SJSA1 (cell line): Measurements from ENCODE around the gene CNPPD1. TPM values are rescaled to one million over a fixed set of nuclear protein-coding genes. Genes with fewer than 3 reads are reported as not detected.
"Not testable (repeated sequence)": the region's sequence is repeated elsewhere in the genome, so short reads cannot be mapped to it uniquely, and the experiment has no call there.

Experiments
- DNase-seq, 2 experiments: peaks; one replicate each; pipeline ENCODE4 v3.0.0-alpha.2; 2015 to 2020; ENCODE audit warnings: low spot score in 2 of 2, low read depth in 1 of 2
- H3K27ac ChIP-seq: fragments of 250-450 bp; sonication (Bioruptor Pico); 2 replicates; pipeline ENCODE4 v1.5.1; 2020; ENCODE audit warnings: mild to moderate bottlenecking, moderate library complexity
- H3K27me3 ChIP-seq: fragments of 250-450 bp; sonication (Bioruptor Pico); replicated peaks from 2 replicates; pipeline ENCODE4 v1.5.1; 2020; ENCODE audit warnings: mild to moderate bottlenecking, moderate library complexity
- H3K36me3 ChIP-seq: fragments of 250-450 bp; sonication (Bioruptor Pico); 2 replicates; pipeline ENCODE4 v1.5.1; 2020; ENCODE audit warnings: mild to moderate bottlenecking
- H3K4me1 ChIP-seq: fragments of 250-450 bp; sonication (Bioruptor Pico); replicated peaks from 2 replicates; pipeline ENCODE4 v1.6.1; 2021; ENCODE audit warnings: mild to moderate bottlenecking
- H3K4me3 ChIP-seq: fragments of 250-450 bp; sonication (Bioruptor Pico); 2 replicates; pipeline ENCODE4 v1.5.1; 2020; ENCODE audit warnings: mild to moderate bottlenecking
- H3K9me3 ChIP-seq: fragments of 250-450 bp; sonication (Bioruptor Pico); replicated peaks from 2 replicates; pipeline ENCODE4 v1.5.1; 2020; ENCODE audit warnings: mild to moderate bottlenecking
- total RNA-seq: library from RNA; depleted of rRNA; stranded (reverse); fragments of >200 nt; shearing (Covaris generic); gene quantifications from 2 replicates; pipeline ENCODE4 v1.2.3, GENCODE V29; 2014

CNPPD1 gene
- total RNA-seq, 1 experiment from 2014 or later: 26.1 TPM

DNA sequence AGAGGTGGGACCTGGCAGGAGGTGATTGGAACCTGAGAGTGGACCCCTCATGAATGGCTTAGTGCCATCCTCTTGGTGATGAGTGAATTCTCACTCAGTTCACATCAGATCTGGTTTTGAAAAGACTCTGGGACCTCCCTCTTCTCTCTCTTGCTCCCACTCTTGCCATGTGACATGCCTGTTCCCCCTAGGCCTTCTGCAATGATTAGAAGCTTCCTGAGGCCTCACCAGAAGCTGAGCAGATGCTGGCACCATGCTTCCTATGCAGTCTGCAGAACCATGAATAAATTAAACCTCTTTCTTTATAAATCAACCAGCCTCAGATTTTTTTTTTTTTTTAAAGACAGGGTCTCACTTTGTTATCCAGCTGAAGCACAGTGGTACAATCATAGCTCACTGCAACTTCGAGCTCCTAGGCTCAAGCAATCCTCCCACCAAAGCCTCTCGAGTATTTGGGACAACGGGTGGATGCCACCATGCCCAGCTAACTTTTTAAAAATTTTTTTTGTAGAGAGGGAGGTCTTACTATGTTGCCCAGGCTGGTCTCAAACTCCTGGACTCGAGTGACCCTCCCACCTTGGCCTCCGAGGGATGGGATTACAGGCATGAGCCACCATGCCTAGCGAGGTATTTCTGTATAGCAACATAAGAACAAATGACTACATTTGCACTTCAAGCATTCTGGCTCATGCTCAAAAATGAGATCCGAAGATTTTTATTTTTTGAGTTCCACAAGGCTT lies 27.9 kb upstream of the CNPPD1 start:
- H3K4me1 ChIP-seq: peaks cover 18% of the 10 kb centered on the region
- no peak for DNase-seq
- peaks cover 25% of the 10 kb centered on the region for H3K36me3 ChIP-seq
- H3K27me3 ChIP-seq: no peaks in the 10 kb centered on the region; the same call in 1 of the 2 replicates
- H3K4me3 ChIP-seq: no peak overlapping the region
- no peaks in the 10 kb centered on the region for H3K9me3 ChIP-seq
- H3K27ac ChIP-seq: no peak overlapping the region

DNA sequence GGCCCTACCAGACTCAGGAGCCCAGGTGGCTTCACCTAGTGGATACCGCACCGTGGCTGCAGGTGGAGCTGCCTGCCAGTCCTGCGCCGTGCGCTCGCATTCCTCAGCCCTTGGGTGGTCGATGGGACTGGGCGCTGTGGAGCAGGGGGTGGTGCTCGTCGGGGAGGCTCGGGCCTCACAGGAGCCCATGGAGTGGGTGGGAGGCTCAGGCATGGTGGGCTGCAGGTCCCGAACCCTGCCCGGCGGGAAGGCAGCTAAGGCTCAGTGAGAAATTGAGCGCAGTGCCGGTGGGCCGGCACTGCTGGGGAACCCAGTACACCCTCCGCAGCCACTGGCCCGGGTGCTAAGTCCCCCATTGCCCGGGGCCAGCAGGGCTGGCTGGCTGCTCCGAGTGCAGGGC lies 24.6 kb upstream of the CNPPD1 start:
- not testable (repeated sequence) for H3K27ac ChIP-seq, H3K4me1 ChIP-seq, H3K4me3 ChIP-seq, DNase-seq, H3K36me3 ChIP-seq, H3K27me3 ChIP-seq, H3K9me3 ChIP-seq

DNA sequence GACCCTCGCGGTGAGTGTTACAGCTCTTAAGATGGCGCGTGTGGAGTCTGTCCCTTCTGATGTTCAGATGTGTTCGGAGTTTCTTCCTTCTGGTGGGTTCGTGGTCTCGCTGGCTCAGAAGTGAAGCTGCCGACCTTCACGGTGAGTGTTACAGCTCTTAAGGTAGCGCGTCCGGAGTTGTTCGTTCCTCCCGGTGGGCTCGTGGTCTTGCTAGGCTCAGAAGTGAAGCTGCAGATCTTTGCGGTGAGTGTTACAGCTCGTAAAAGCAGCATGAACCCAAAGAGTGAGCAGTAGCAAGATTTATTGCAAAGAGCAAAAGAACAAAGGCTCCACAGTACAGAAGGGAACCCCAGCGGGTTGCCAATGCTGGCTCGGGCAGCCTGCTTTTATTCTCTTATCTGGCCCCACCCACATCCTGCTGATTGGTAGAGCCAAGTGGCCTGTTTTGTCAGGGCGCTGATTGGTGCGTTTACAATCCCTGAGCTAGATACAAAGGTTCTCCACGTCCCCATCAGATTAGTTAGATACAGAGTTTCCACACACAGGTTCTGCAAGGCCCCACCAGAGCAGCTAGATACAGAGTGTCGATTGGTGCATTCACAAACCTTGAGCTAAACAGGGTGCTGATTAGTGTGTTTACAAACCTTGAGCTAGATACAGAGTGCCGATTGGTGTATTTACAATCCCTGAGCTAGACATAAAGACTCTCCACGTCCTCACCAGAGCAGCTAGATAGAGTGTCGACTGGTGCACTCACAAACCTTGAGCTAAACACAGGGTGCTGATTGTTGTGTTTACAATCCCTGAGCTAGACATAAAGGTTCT lies 24.0 kb upstream of the CNPPD1 start:
- H3K27ac ChIP-seq, H3K36me3 ChIP-seq, H3K4me3 ChIP-seq, H3K27me3 ChIP-seq, H3K9me3 ChIP-seq, DNase-seq, H3K4me1 ChIP-seq: not testable (repeated sequence)

DNA sequence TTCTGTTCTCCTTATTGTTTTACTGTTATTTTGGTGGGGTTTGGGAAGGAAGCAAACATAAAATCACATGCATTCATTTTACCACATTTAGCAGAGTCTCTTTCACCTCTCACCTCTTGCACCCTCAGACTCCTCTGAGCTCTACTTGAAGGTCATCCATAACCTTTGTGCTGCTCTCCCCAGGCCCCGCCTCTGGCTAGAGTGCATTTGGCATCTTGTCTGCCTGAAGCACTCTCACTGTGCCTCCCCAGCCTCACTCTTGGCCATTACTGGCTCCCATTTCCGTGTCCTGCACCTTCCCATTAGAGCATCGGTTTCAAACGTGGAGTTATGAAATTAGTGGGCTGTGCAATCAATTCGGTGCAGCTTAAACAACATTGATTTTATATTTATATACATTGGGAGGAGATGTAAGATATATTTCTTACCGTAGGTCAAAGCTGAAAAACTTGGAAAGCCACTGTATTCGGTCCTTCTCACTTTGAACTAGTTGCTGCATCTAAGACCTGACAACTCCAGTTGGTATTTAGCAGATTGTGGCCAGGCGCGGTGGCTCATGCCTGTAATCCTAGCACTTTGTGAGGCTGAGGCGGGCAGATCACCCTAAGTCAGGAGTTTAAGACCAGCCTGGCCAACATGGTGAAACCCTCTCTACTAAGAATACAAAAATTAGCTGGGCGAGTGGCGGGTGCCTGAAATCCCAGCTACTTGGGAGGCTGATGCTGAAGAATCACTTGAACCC lies 22.9 kb upstream of the CNPPD1 start:
- no peak overlapping the region for H3K4me3 ChIP-seq
- H3K27ac ChIP-seq: no peak overlapping the region
- DNase-seq: no peak
- no peaks in the 10 kb centered on the region for H3K9me3 ChIP-seq
- peaks cover 4% of the 10 kb centered on the region for H3K27me3 ChIP-seq
- H3K36me3 ChIP-seq: no peaks in the 10 kb centered on the region
- H3K4me1 ChIP-seq: no peaks in the 10 kb centered on the region

DNA sequence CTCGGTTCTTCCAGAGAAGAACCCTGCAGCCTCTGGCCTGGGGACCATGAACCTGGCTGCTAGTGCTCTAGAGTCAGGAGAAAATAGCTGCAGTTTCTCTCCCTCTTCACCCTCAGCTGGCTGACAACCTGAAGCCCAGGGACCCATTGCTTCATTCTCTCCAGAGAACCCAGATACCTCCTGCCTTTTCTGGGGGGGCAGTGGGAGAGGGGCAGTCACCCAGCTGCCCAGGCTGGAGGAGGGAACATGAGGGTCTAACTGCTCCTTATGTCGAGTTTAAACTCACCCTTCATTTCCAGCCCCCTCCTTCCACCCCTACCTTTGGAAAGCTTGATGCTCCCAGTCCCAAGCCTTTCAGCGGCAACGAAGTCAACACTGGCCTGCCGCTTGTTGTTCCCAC lies 22.2 kb upstream of the CNPPD1 start:
- no peak overlapping the region for H3K4me3 ChIP-seq

DNA sequence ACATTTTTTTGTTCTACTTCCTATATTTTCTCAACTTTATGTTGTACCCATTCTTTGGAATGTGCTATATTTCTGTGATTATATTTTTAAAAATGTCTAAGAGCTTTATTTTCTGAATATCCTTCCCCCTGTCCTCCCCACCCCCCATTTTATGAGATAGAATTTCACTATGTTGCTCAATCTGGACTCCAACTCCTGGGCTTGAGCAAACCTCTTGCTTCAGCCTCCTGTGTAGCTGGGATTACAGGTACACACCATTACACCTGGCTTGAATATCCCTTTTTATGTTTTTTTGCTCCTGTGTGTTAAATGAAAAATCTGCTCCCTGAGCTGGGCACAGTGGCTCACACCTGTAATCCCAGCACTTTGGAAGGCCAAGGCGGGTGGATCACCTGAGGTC lies 20.7 kb upstream of the CNPPD1 start:
- DNase-seq: no peak
- Histone ChIP-seq H3K9me3 (no peaks in the 10 kb centered on the region), H3K4me3 (no peak overlapping the region), H3K4me1 (no peaks in the 10 kb centered on the region), H3K27me3 (peaks cover 4% of the 10 kb centered on the region), H3K36me3 (no peaks in the 10 kb centered on the region), H3K27ac (no peak overlapping the region)

More for the DNA sequence above, 22.2 kb upstream of the CNPPD1 start:
- no peaks in the 10 kb centered on the region for H3K36me3 ChIP-seq
- H3K27ac ChIP-seq: no peak overlapping the region
- peaks cover 4% of the 10 kb centered on the region for H3K27me3 ChIP-seq
- no peak for DNase-seq
- H3K4me1 ChIP-seq: no peaks in the 10 kb centered on the region
- H3K9me3 ChIP-seq: no peaks in the 10 kb centered on the region

DNA sequence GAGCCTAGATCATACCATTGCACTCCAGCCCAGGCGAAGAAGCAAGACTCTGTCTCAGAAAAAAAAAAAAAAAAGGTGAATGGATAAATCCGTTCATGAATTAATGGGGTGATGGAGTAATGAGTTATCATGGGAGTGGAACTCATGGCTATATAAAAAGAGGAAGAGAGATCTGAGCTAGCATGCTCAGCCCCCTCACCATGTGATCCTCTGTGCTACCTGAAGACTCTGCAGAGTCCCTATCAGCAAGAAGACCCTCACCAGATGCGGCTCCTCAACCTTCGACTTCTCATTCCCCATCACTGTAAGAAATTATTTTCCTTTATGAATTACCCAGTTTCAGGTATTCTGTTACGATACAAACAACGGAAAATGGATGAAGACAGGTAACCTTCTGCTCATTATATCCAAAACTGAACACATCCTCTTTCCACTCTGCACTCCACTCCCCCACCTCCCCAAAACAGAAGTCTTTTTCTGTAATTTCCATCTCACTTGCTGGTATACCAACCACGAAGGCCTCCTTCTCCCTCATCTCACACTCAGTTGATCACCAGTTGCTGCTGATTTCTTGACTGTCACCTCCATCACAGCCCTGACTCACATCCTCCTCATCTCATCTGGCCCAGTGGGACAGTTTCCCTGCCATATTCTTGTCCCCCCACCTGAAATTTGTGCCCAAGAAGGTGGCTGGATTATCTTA lies 10.2 kb upstream of the CNPPD1 start:
- Histone ChIP-seq H3K27ac (no peak overlapping the region), H3K4me1 (no peaks in the 10 kb centered on the region), H3K4me3 (no peak overlapping the region), H3K36me3 (peaks cover 23% of the 10 kb centered on the region), H3K9me3 (no peaks in the 10 kb centered on the region), H3K27me3 (0 out of 2 replicates have a peak, but pooled peaks cover 3% of the 10 kb centered on the region)
- no peak for DNase-seq

DNA sequence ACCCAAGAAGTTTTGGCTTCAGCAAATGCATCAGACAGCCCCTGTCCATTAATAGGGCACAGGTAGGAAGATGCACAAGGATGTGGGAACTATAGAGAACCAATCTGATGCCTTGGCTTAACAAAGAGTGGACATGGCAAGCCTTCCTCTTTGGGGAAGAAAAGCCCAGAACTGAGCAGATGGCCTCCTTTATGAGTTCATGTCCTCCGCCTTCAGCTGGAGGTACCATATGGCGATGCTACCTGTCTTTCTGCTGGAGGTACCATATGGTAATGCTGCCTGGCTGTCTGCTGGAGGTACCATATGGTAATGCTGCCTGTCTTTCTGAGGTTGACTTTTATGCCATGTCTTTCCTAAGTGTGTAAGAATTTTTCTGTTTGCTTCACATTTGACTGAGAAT lies 7.4 kb upstream of the CNPPD1 start:
- Histone ChIP-seq H3K27ac (no peak overlapping the region), H3K9me3 (no peaks in the 10 kb centered on the region), H3K27me3 (0 out of 2 replicates have a peak, but pooled peaks cover under 1% of the 10 kb centered on the region), H3K36me3 (peaks cover 50% of the 10 kb centered on the region), H3K4me1 (peaks cover 3% of the 10 kb centered on the region), H3K4me3 (no peak overlapping the region)
- DNase-seq: no peak

DNA sequence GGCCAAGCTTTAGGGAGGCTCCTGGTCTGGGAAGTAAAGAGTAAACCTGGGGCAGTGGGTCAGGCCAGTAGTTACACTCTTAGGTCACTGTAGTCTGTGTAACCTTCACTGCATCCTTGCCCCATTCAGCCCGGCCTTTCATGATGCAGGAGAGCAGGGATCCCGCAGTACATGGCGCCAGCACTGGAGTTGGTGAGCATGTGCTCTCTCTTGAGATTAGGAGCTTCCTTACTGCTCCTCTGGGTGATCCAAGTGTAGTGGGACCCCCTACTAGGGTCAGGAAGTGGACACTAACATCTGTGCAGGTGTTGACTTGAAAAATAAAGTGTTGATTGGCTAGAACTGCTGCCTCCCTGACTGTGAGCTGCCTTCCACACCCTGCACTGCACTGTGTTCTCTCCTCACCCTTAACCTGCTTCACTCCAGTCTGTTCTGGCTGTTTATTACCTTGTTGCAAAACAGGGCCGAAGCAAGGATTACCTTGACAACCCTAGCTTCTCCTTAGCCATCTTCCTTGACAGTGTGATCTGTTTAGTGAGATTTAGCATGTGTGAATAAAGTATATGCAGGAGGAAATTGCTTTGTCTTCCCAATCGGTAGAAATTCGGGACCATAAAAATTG lies 6.5 kb upstream of the CNPPD1 start:
- H3K4me3 ChIP-seq: no peak overlapping the region
- H3K27ac ChIP-seq: no peak overlapping the region
- H3K27me3 ChIP-seq: no peaks in the 10 kb centered on the region
- no peaks in the 10 kb centered on the region for H3K9me3 ChIP-seq
- H3K4me1 ChIP-seq: peaks cover 8% of the 10 kb centered on the region
- H3K36me3 ChIP-seq: peaks cover 50% of the 10 kb centered on the region
- no peak for DNase-seq

DNA sequence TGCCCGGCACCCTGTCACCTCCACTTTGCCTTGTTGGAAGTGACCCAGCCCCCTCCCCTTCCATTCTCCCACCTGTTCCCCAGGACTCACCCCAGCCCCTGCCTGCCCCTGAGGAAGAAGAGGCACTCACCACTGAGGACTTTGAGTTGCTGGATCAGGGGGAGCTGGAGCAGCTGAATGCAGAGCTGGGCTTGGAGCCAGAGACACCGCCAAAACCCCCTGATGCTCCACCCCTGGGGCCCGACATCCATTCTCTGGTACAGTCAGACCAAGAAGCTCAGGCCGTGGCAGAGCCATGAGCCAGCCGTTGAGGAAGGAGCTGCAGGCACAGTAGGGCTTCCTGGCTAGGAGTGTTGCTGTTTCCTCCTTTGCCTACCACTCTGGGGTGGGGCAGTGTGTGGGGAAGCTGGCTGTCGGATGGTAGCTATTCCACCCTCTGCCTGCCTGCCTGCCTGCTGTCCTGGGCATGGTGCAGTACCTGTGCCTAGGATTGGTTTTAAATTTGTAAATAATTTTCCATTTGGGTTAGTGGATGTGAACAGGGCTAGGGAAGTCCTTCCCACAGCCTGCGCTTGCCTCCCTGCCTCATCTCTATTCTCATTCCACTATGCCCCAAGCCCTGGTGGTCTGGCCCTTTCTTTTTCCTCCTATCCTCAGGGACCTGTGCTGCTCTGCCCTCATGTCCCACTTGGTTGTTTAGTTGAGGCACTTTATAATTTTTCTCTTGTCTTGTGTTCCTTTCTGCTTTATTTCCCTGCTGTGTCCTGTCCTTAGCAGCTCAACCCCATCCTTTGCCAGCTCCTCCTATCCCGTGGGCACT lies 5.8 kb upstream of the CNPPD1 start:
- no peak overlapping the region for H3K4me3 ChIP-seq
- H3K27me3 ChIP-seq: no peaks in the 10 kb centered on the region
- no peaks in the 10 kb centered on the region for H3K9me3 ChIP-seq
- H3K36me3 ChIP-seq: peaks cover 50% of the 10 kb centered on the region
- no peak for DNase-seq
- no peak overlapping the region for H3K27ac ChIP-seq
- H3K4me1 ChIP-seq: peaks cover 8% of the 10 kb centered on the region

DNA sequence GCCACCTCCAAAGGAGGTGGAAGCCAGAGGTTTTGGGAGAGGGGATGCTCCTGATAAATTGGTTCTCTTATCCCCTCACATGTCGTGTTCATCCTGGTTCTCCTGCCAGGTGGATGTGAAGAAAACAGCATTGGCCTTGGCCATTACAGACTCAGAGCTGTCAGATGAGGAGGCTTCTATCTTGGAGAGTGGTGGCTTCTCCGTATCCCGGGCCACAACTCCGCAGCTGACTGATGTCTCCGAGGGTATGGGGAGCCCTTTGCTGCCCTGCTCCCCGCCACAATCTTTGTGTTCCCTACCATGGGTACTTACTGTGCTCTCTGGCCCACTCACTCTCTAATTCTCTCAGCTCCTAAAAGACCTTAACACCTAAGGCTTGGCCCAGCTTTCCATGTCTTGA lies 4.8 kb upstream of the CNPPD1 start:
- Histone ChIP-seq H3K27me3 (no peaks in the 10 kb centered on the region), H3K27ac (no peak overlapping the region), H3K4me3 (no peak overlapping the region), H3K4me1 (peaks cover 8% of the 10 kb centered on the region), H3K36me3 (peaks cover 54% of the 10 kb centered on the region), H3K9me3 (no peaks in the 10 kb centered on the region)
- DNase-seq: no peak

DNA sequence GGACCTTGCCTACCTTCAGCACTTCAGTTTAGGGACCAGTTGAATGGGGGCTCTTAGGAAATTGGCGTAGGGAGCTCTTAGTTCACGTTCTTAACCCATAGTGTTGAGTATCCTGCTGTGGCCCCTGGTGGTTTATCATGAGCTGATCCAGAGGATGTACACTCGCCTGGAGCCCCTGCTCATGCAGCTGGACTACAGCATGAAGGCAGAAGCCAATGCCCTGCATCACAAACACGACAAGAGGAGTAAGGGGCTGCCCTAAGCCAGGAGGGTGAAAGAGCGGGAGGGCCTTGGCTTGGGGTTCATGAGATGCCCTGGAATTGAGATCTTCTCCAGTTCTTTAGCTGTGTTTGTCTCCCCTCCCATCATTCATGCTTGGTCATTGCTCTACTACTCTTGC lies 4.2 kb upstream of the CNPPD1 start:
- DNase-seq: no peak
- no peaks in the 10 kb centered on the region for H3K9me3 ChIP-seq
- H3K27me3 ChIP-seq: no peaks in the 10 kb centered on the region
- peaks cover 55% of the 10 kb centered on the region for H3K36me3 ChIP-seq
- no peak overlapping the region for H3K4me3 ChIP-seq
- H3K4me1 ChIP-seq: peaks cover 13% of the 10 kb centered on the region
- H3K27ac ChIP-seq: no peak overlapping the region
